ENCODE data around the gene RNF145.
"Not testable (repeated sequence)": the region's sequence is repeated elsewhere in the genome, so short reads cannot be mapped to it uniquely, and the experiment has no call there.

The RNF145 gene

DNA sequence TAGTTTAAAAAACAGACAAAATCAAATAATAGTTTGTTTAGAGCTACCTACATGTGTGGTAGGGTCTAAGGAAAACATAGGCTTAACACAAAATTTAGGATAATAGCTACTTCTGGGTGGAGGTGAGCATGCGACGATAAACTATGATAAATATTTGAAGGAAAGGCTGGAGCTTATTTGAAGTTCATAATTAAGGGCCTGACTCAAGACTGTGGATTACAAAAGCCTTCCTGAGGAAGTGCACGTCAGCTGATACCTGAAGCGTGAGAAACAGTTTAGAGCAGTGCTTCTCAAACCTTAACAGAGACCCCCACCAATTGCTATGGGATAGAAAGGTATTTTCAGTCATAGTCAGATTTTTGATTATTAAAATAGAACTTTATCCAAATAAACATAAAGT lies 33.3 kb upstream of the RNF145 start:
- Histone ChIP-seq H3K4me2 (ENCODE audit: low read depth, low read length) (no peak overlapping the region), H3K4me1 (ENCODE audit: low read length) (no peaks in the 10 kb centered on the region), H3K9ac (ENCODE audit: low read length) (no peak overlapping the region), H3K4me3 (ENCODE audit: low read length) (no peak overlapping the region), H3K36me3 (replicated peaks; ENCODE audit: insufficient read depth, low read length) (no peaks in the 10 kb centered on the region), H3K79me2 (ENCODE audit: low read length) (no peaks in the 10 kb centered on the region), H3K9me3 (replicated peaks; ENCODE audit: insufficient read depth, low read length) (no peaks in the 10 kb centered on the region), H3K27ac (ENCODE audit: low read length) (no peak overlapping the region), H3F3A (ENCODE audit: insufficient read depth, low read length) (no peaks in the 10 kb centered on the region), H3K27me3 (replicated peaks; ENCODE audit: insufficient read depth, low read length) (no peaks in the 10 kb centered on the region), H4K20me1 (ENCODE audit: insufficient read depth, low read length) (no peaks in the 10 kb centered on the region), H3K9me2 (replicated peaks; ENCODE audit: insufficient read depth, low read length) (no peaks in the 10 kb centered on the region), H2AFZ (ENCODE audit: low read length) (no peak overlapping the region)
- TF ChIP-seq EZH2 (optimal IDR thresholded peaks at IDR 0.05; ENCODE audit: low read depth, low read length) (no peak), CTCF (IDR thresholded peaks at IDR 0.05; ENCODE audit: low read length) (no peak), EZH2phosphoT487 (IDR thresholded peaks at IDR 0.05; ENCODE audit: low read length) (no peak)
- no peak for DNase-seq

GRCh38 chr5:159241946-159242552 lies 32.7 kb upstream of the RNF145 start:
- H4K20me1 ChIP-seq (ENCODE audit: insufficient read depth, low read length) = no peaks in the 10 kb centered on the region
- H2AFZ ChIP-seq (ENCODE audit: low read length) = no peak overlapping the region
- H3K27ac ChIP-seq (ENCODE audit: low read length) = no peak overlapping the region
- no peaks in the 10 kb centered on the region for H3K4me1 ChIP-seq (ENCODE audit: low read length)
- H3K79me2 ChIP-seq (ENCODE audit: low read length) = no peaks in the 10 kb centered on the region
- no peak overlapping the region for H3K4me3 ChIP-seq (ENCODE audit: low read length)
- no peaks in the 10 kb centered on the region for H3K27me3 ChIP-seq (replicated peaks; ENCODE audit: insufficient read depth, low read length)
- no peak for DNase-seq
- no peaks in the 10 kb centered on the region for H3K36me3 ChIP-seq (replicated peaks; ENCODE audit: insufficient read depth, low read length)
- no peaks in the 10 kb centered on the region for H3F3A ChIP-seq (ENCODE audit: insufficient read depth, low read length)
- H3K9me2 ChIP-seq (replicated peaks; ENCODE audit: insufficient read depth, low read length) = no peaks in the 10 kb centered on the region
- TF ChIP-seq EZH2phosphoT487 (IDR thresholded peaks at IDR 0.05; ENCODE audit: low read length) = no peak
- TF ChIP-seq CTCF (IDR thresholded peaks at IDR 0.05; ENCODE audit: low read length) = no peak
- no peak for TF ChIP-seq EZH2 (optimal IDR thresholded peaks at IDR 0.05; ENCODE audit: low read depth, low read length)
- no peaks in the 10 kb centered on the region for H3K9me3 ChIP-seq (replicated peaks; ENCODE audit: insufficient read depth, low read length)
- no peak overlapping the region for H3K4me2 ChIP-seq (ENCODE audit: low read depth, low read length)
- no peak overlapping the region for H3K9ac ChIP-seq (ENCODE audit: low read length)

DNA sequence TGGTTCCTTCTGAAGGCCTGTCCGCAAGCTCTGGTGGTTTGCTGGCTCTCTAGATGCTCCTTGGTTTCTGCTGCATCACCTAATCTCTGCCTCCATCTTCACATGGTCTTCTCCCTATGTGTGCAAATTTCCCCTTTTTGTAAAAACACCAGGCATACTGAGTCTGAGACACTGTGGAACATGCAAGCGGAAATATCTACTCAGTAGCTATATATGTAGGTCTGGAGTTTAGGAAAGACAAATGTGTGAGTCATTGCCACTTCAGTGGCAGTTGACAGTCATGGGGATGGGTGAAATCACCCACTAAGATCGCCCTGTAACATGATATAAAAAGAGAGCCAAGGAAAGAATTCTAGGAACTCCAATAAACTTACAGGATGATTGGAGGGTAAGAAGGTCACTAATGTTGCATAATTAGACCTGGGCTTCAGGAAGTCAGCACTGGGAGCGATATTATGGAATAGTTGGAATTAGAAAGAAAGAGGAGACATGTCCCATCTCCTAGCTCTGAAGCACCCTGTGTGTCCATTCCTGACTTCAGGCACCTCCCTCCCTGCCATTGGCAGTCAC lies 31.0 kb upstream of the RNF145 start:
- Histone ChIP-seq H3K9me3 (replicated peaks; ENCODE audit: insufficient read depth, low read length) (no peaks in the 10 kb centered on the region), H3K4me3 (ENCODE audit: low read length) (no peak overlapping the region), H3K79me2 (ENCODE audit: low read length) (no peaks in the 10 kb centered on the region), H3K4me2 (ENCODE audit: low read depth, low read length) (no peak overlapping the region), H2AFZ (ENCODE audit: low read length) (no peak overlapping the region), H3K4me1 (ENCODE audit: low read length) (no peaks in the 10 kb centered on the region), H3K9me2 (replicated peaks; ENCODE audit: insufficient read depth, low read length) (no peaks in the 10 kb centered on the region), H3K27me3 (replicated peaks; ENCODE audit: insufficient read depth, low read length) (no peaks in the 10 kb centered on the region), H3F3A (ENCODE audit: insufficient read depth, low read length) (no peaks in the 10 kb centered on the region), H3K9ac (ENCODE audit: low read length) (no peak overlapping the region), H3K27ac (ENCODE audit: low read length) (no peak overlapping the region), H3K36me3 (replicated peaks; ENCODE audit: insufficient read depth, low read length) (no peaks in the 10 kb centered on the region), H4K20me1 (ENCODE audit: insufficient read depth, low read length) (no peaks in the 10 kb centered on the region)
- no peak for DNase-seq
- no peak for TF ChIP-seq EZH2 (optimal IDR thresholded peaks at IDR 0.05; ENCODE audit: low read depth, low read length)
- no peak for TF ChIP-seq EZH2phosphoT487 (IDR thresholded peaks at IDR 0.05; ENCODE audit: low read length)
- no peak for TF ChIP-seq CTCF (IDR thresholded peaks at IDR 0.05; ENCODE audit: low read length)

GRCh38 chr5:159235871-159236520 lies 26.6 kb upstream of the RNF145 start:
- H2AFZ ChIP-seq (ENCODE audit: low read length); H3F3A ChIP-seq (ENCODE audit: insufficient read depth, low read length); H3K4me3 ChIP-seq (ENCODE audit: low read length); H3K36me3 ChIP-seq (replicated peaks; ENCODE audit: insufficient read depth, low read length); H3K27me3 ChIP-seq (replicated peaks; ENCODE audit: insufficient read depth, low read length); H3K9ac ChIP-seq (ENCODE audit: low read length); H4K20me1 ChIP-seq (ENCODE audit: insufficient read depth, low read length); DNase-seq; H3K4me2 ChIP-seq (ENCODE audit: low read depth, low read length); H3K9me2 ChIP-seq (replicated peaks; ENCODE audit: insufficient read depth, low read length); H3K79me2 ChIP-seq (ENCODE audit: low read length); H3K9me3 ChIP-seq (replicated peaks; ENCODE audit: insufficient read depth, low read length); H3K4me1 ChIP-seq (ENCODE audit: low read length); H3K27ac ChIP-seq (ENCODE audit: low read length): not testable (repeated sequence)

Measured in MM.1S (cell line).